ENCODE data around the gene DYDC2. TPM values are rescaled to one million over a fixed set of nuclear protein-coding genes. Genes with fewer than 3 reads are reported as not detected.

Gene DYDC2
- polyA plus RNA-seq, 1 donor (not counting 4 experiments of a cell fraction or from before 2014, with no cell fraction given): not detected

- H3K9me1 ChIP-seq (ENCODE audit: control insufficient read depth, extremely low read depth, insufficient read depth, low read length): no peaks in the 10 kb centered on the region
- no peak overlapping the region for H3K9ac ChIP-seq (ENCODE audit: control insufficient read depth, extremely low read depth, insufficient read depth, low read length)
- no peaks in the 10 kb centered on the region for H3K9me3 ChIP-seq (ENCODE audit: control insufficient read depth, low read depth, low read length)
- H2AFZ ChIP-seq (ENCODE audit: control insufficient read depth, low read length): no peak overlapping the region
- H4K20me1 ChIP-seq (ENCODE audit: control insufficient read depth, extremely low read depth, insufficient read depth, low read length): no peaks in the 10 kb centered on the region
- no peak for TF ChIP-seq EZH2 (IDR thresholded peaks at IDR 0.05; ENCODE audit: low read length)
- TF ChIP-seq, protein P1, sequence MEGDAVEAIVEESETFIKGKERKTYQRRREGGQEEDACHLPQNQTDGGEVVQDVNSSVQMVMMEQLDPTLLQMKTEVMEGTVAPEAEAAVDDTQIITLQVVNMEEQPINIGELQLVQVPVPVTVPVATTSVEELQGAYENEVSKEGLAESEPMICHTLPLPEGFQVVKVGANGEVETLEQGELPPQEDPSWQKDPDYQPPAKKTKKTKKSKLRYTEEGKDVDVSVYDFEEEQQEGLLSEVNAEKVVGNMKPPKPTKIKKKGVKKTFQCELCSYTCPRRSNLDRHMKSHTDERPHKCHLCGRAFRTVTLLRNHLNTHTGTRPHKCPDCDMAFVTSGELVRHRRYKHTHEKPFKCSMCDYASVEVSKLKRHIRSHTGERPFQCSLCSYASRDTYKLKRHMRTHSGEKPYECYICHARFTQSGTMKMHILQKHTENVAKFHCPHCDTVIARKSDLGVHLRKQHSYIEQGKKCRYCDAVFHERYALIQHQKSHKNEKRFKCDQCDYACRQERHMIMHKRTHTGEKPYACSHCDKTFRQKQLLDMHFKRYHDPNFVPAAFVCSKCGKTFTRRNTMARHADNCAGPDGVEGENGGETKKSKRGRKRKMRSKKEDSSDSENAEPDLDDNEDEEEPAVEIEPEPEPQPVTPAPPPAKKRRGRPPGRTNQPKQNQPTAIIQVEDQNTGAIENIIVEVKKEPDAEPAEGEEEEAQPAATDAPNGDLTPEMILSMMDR (optimal IDR thresholded peaks at IDR 0.05 in 1 of 3, IDR thresholded peaks at IDR 0.05 in 1 of 3, conservative IDR thresholded peaks at IDR 0.05 in 1 of 3; ENCODE audit: extremely low read depth in 1 of 3, insufficient read depth in 2 of 3, low read length in 3 of 3): no peak
- no peaks in the 10 kb centered on the region for H3K79me2 ChIP-seq (ENCODE audit: control insufficient read depth, insufficient read depth, low read length)
- no peaks in the 10 kb centered on the region for H3K4me1 ChIP-seq (ENCODE audit: control insufficient read depth, extremely low read depth, insufficient read depth, low read length)
- DNase-seq (ENCODE audit: low read depth, low spot score): no peak
- no peaks in the 10 kb centered on the region for H3K36me3 ChIP-seq (ENCODE audit: control insufficient read depth in 2 of 2, extremely low read depth in 1 of 2, insufficient read depth in 2 of 2, low read length in 2 of 2)
- no peak overlapping the region for H3K4me2 ChIP-seq (ENCODE audit: control insufficient read depth, extremely low read depth, insufficient read depth, low read depth, low read length)
- H3K27me3 ChIP-seq (ENCODE audit: control insufficient read depth, extremely low read depth, insufficient read depth, low read length): no peaks in the 10 kb centered on the region
- FAIRE-seq: no peak
- no peak overlapping the region for H3K27ac ChIP-seq (ENCODE audit: control insufficient read depth, insufficient read depth, low read length)
- no peak overlapping the region for H3K4me3 ChIP-seq (ENCODE audit: control insufficient read depth in 2 of 3, extremely low read depth in 1 of 3, insufficient read depth in 2 of 3, low read depth in 1 of 3, low read length in 3 of 3)
- dilution Hi-C loops (cut with MboI; ENCODE audit: extremely low pct_ligation_motif_present, low sequenced_read_pairs): no loop called here
Observed at GRCh38 chr10:80323311-80323710, 33.3 kb upstream of the DYDC2 start.

DNA sequence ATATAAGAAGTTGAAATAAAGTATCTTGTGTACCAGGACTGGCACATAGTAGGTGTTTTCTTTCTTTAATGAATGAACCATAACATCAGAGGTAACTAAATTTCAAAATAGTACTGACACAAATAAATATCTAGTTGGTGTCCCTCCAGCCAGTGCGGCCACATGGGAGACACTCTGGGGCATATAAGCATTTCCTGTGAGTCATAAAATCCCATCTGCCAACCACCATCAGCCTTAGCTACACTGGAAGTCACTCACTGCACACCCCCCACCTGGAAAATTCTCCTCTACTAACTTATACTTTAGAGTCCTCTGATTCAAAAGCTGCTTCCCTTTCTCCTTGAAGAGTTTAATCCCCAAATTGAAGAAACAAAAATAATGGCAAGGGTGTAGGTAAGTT, 32.5 kb upstream of the DYDC2 start:
- Histone ChIP-seq H3K27me3 (ENCODE audit: control insufficient read depth, extremely low read depth, insufficient read depth, low read length) (no peaks in the 10 kb centered on the region), H3K27ac (ENCODE audit: control insufficient read depth, insufficient read depth, low read length) (no peak overlapping the region), H2AFZ (ENCODE audit: control insufficient read depth, low read length) (no peak overlapping the region), H3K4me3 (ENCODE audit: control insufficient read depth in 2 of 3, extremely low read depth in 1 of 3, insufficient read depth in 2 of 3, low read depth in 1 of 3, low read length in 3 of 3) (no peak overlapping the region), H3K79me2 (ENCODE audit: control insufficient read depth, insufficient read depth, low read length) (no peaks in the 10 kb centered on the region), H3K9ac (ENCODE audit: control insufficient read depth, extremely low read depth, insufficient read depth, low read length) (no peak overlapping the region), H3K9me1 (ENCODE audit: control insufficient read depth, extremely low read depth, insufficient read depth, low read length) (no peaks in the 10 kb centered on the region), H3K36me3 (ENCODE audit: control insufficient read depth in 2 of 2, extremely low read depth in 1 of 2, insufficient read depth in 2 of 2, low read length in 2 of 2) (no peaks in the 10 kb centered on the region), H3K4me1 (ENCODE audit: control insufficient read depth, extremely low read depth, insufficient read depth, low read length) (no peaks in the 10 kb centered on the region), H3K9me3 (ENCODE audit: control insufficient read depth, low read depth, low read length) (no peaks in the 10 kb centered on the region), H4K20me1 (ENCODE audit: control insufficient read depth, extremely low read depth, insufficient read depth, low read length) (no peaks in the 10 kb centered on the region), H3K4me2 (ENCODE audit: control insufficient read depth, extremely low read depth, insufficient read depth, low read depth, low read length) (no peak overlapping the region)
- DNase-seq (ENCODE audit: low read depth, low spot score) (no peak), FAIRE-seq (no peak)
- TF ChIP-seq EZH2 (IDR thresholded peaks at IDR 0.05; ENCODE audit: low read length): no peak
- TF ChIP-seq, protein P1 (optimal IDR thresholded peaks at IDR 0.05 in 1 of 3, IDR thresholded peaks at IDR 0.05 in 1 of 3, conservative IDR thresholded peaks at IDR 0.05 in 1 of 3; ENCODE audit: extremely low read depth in 1 of 3, insufficient read depth in 2 of 3, low read length in 3 of 3): no peak
- dilution Hi-C loops (cut with MboI; ENCODE audit: extremely low pct_ligation_motif_present, low sequenced_read_pairs): no loop called here

Measured in keratinocyte (primary cell).